Left ventricle myocardium inferior (tissue), 1 donor: Measurements from ENCODE around the gene ZSCAN21. TPM values are rescaled to one million over a fixed set of nuclear protein-coding genes. Genes with fewer than 3 reads are reported as not detected.
A peak's percentile ranks its signal among the peaks of the same experiment; 100 is the strongest.

ENCODE experiments used
- DNase-seq: peaks from one replicate; pipeline ENCODE4 v3.0.0-alpha.2; 2020
- H3K27ac ChIP-seq: fragments of 200-600 bp; replicated peaks from 2 replicates; pipeline ENCODE4 v1.8.0; 2021
- H3K27me3 ChIP-seq: fragments of 200-600 bp; 2 replicates; pipeline ENCODE4 v1.8.0; 2021; ENCODE audit warnings: low read depth
- H3K36me3 ChIP-seq: fragments of 200-600 bp; 2 replicates; pipeline ENCODE4 v1.8.0; 2021
- H3K4me1 ChIP-seq: fragments of 200-600 bp; 2 replicates; pipeline ENCODE4 v1.8.0; 2021
- H3K4me3 ChIP-seq: fragments of 200-600 bp; 2 replicates; pipeline ENCODE4 v1.8.0; 2021; ENCODE audit warnings: mild to moderate bottlenecking, moderate library complexity
- H3K9me3 ChIP-seq: fragments of 200-600 bp; replicated peaks from 2 replicates; pipeline ENCODE4 v1.8.0; 2021
- intact Hi-C: fragments of 100-400 bp; cut with micrococcal nuclease; formaldehyde crosslinking; loops from one replicate; pipeline ENCODE4 v1.11.0; 2022
- total RNA-seq: library from RNA; stranded (reverse); fragmentation: NEBNext Ultra II Directional; extraction: Animal tissue kit (Norgen Biotek cat#: 25700); gene quantifications from one replicate; pipeline ENCODE4 v1.2.1, GENCODE V29; 2021
- TF ChIP-seq, protein P1 (sequence below): fragments of 200-600 bp; IDR thresholded peaks from 2 replicates; pipeline ENCODE4 v1.8.0; 2021; ENCODE audit warnings: antibody characterized with exemption, mild to moderate bottlenecking, borderline replicate concordance
- donor health status: DM: no; HTN: yes; CAD: no; lungs with severe emphysema.

Gene ZSCAN21
- total RNA-seq, 1 donor from 2014 or later = 6.4 TPM

DNA sequence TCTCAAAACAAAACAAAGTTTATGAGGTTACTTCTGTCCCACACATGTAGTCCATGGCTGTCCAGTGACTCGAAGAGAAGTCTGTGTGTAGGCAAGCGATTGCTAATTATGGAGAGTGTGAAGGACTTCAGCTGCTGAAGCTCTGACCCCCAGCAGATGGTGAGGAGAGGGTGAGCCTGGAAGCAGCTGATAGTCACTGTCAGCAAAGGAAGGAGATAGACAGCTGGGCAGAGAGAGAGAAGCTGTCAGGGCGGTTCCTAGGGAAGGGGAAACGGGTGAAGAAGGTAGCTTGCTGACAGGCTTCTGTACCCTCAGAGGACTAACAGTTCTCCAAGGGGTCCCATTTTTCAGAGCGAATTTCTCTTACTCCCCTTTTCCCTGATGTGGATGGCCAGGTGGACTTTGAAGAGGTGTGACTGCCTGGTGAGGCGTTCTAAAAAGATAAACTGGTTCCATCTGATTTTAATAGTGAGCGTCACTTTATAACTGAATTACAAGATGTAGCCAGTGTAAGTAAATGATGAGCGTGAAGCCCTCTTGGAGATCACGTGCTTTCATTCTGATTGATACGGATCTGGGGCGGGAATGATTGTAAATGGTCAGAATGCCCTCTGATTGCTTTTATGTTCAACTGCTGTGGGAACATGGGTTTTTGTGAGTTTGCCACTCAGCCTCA lies 12.1 kb downstream of the ZSCAN21 start:
- Histone ChIP-seq H3K4me1 (peaks cover 18% of the 10 kb centered on the region), H3K4me3 (no peak overlapping the region), H3K27ac (no peak overlapping the region), H3K27me3 (no peaks in the 10 kb centered on the region), H3K36me3 (peaks cover 79% of the 10 kb centered on the region), H3K9me3 (no peaks in the 10 kb centered on the region)
- intact Hi-C loops = no loop called here
- TF ChIP-seq, protein P1, sequence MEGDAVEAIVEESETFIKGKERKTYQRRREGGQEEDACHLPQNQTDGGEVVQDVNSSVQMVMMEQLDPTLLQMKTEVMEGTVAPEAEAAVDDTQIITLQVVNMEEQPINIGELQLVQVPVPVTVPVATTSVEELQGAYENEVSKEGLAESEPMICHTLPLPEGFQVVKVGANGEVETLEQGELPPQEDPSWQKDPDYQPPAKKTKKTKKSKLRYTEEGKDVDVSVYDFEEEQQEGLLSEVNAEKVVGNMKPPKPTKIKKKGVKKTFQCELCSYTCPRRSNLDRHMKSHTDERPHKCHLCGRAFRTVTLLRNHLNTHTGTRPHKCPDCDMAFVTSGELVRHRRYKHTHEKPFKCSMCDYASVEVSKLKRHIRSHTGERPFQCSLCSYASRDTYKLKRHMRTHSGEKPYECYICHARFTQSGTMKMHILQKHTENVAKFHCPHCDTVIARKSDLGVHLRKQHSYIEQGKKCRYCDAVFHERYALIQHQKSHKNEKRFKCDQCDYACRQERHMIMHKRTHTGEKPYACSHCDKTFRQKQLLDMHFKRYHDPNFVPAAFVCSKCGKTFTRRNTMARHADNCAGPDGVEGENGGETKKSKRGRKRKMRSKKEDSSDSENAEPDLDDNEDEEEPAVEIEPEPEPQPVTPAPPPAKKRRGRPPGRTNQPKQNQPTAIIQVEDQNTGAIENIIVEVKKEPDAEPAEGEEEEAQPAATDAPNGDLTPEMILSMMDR = no peak
- DNase-seq = no peak

DNA sequence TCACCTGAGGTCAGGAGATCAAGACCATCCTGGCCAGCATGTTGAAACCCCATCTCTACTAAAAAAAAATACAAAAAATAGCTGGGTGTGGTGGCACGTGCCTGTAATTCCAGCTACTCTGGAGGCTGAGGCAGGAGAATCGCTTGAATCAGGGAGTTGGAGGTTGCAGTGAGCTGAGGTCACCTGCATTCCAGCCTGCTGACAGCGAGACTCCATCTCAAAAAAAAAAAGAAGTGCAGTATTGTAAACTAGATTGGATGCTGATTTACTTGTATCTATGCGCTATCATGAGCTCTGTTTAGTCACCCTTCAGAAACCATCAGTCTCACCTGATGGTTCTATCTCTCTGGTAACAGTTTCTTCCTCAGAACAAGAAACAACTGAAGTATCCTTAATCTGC lies 13.8 kb downstream of the ZSCAN21 start:
- Histone ChIP-seq H3K27ac (no peak overlapping the region), H3K36me3 (peaks cover 63% of the 10 kb centered on the region), H3K4me3 (no peak overlapping the region), H3K4me1 (peaks cover 20% of the 10 kb centered on the region), H3K27me3 (no peaks in the 10 kb centered on the region), H3K9me3 (no peaks in the 10 kb centered on the region)
- TF ChIP-seq, protein P1 = no peak
- intact Hi-C loops = no loop called here
- no peak for DNase-seq

DNA sequence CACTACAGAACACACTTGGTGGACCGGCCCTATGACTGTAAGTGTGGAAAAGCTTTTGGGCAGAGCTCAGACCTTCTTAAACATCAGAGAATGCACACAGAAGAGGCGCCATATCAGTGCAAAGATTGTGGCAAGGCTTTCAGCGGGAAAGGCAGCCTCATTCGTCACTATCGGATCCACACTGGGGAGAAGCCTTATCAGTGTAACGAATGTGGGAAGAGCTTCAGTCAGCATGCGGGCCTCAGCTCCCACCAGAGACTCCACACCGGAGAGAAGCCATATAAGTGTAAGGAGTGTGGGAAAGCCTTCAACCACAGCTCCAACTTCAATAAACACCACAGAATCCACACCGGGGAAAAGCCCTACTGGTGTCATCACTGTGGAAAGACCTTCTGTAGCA lies 14.6 kb downstream of the ZSCAN21 start:
- Histone ChIP-seq H3K4me3 (no peak overlapping the region), H3K27me3 (no peaks in the 10 kb centered on the region), H3K27ac (no peak overlapping the region), H3K4me1 (peaks cover 20% of the 10 kb centered on the region), H3K9me3 (peaks cover 4% of the 10 kb centered on the region), H3K36me3 (peaks cover 63% of the 10 kb centered on the region)
- DNase-seq = no peak
- TF ChIP-seq, protein P1 = no peak
- intact Hi-C loops = no loop called here

DNA sequence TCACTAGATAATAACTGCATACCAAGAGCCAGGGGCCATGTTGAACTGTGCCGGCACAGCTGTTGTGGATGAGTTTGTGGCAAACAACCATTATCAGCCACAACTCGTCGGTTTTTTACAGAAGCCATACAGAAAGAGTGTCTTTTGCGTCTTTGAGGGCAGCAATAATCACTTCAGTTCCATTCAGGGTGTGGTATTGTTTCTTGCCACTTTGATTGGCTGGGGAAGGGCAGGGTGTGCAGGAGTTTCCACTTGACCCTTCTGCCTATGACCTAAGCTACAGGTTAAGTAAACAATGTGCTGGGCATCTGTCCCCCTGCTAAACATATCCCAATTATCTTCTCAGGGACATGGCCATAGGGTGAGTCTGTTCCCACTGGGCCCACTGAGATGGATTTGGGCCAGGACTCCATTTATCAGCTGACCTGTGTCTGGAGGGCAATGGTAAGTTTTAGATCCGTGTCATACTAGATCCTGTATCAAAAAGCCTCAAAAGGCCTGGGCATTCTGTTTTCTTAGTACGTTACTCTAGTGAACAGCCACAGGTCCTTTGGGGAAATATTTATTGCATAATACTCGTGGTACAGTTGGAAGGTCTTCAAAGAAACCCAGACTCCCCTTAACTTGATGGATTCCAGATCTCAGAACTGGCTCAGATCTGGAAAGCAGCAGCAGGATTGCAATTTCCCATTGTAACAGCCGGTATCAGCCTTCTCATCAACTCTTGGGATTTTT lies 16.0 kb downstream of the ZSCAN21 start:
- peak overlapping the region; percentile 79 for H3K27ac ChIP-seq
- intact Hi-C loops = no loop called here
- no peak for DNase-seq

DNA sequence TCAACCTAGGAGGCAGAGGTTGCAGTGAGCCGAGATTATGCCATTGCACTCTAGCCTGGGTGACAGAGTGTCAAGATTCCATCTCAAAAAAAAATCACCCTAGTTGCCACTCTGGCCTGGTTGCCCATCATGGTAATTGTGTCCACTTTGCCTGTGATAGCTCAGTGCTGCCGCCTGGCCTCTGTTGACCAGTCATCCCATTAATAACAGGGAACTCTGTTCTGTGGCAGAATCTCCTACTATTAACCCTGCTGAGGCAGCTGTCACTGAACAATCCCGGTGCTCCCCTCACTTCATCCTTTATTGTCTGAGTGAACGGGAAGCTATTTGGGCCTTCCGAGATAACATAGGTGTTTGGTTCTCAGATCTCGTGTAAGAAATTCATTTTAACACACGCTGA lies 17.4 kb downstream of the ZSCAN21 start:
- no peak overlapping the region for H3K27ac ChIP-seq
- TF ChIP-seq, protein P1 = no peak
- peaks cover 32% of the 10 kb centered on the region for H3K9me3 ChIP-seq
- peaks cover 64% of the 10 kb centered on the region for H3K36me3 ChIP-seq
- intact Hi-C loops = no loop called here
- no peak for DNase-seq
- H3K4me1 ChIP-seq = peaks cover 25% of the 10 kb centered on the region
- H3K27me3 ChIP-seq = no peaks in the 10 kb centered on the region
- no peak overlapping the region for H3K4me3 ChIP-seq

More for the DNA sequence above, 16.0 kb downstream of the ZSCAN21 start:
- Histone ChIP-seq H3K4me3 (no peak overlapping the region), H3K27me3 (no peaks in the 10 kb centered on the region), H3K36me3 (peaks cover 63% of the 10 kb centered on the region), H3K9me3 (peaks cover 19% of the 10 kb centered on the region), H3K4me1 (peaks cover 20% of the 10 kb centered on the region)
- TF ChIP-seq, protein P1 = no peak
